ENCODE data around the gene CLEC4C.

Gene CLEC4C

GRCh38 chr12:7723926-7724325, 23.2 kb downstream of the CLEC4C start:
- DNase-seq (ENCODE audit: low read depth): no peak

GRCh38 chr12:7719946-7720730, 27.0 kb downstream of the CLEC4C start:
- DNase-seq (ENCODE audit: low read depth): no peak

- no peak for DNase-seq (ENCODE audit: low read depth)
Measured at GRCh38 chr12:7716381-7716780, 30.8 kb downstream of the CLEC4C start.

- DNase-seq (ENCODE audit: low read depth): no peak
Measured at GRCh38 chr12:7712841-7713442, 34.2 kb downstream of the CLEC4C start.

GRCh38 chr12:7711133-7711532, 36.0 kb downstream of the CLEC4C start, which contains the start of gene DPPA3:
Gene DPPA3, plus strand, starts transcription at chr12:7711433. Its CDS starts 138 bp downstream, at chr12:7711571.
- no peak for DNase-seq (ENCODE audit: low read depth)

GRCh38 chr12:7709969-7710675, 37.1 kb downstream of the CLEC4C start:
- no peak for DNase-seq (ENCODE audit: low read depth)

GRCh38 chr12:7705846-7706245, 41.3 kb downstream of the CLEC4C start:
- DNase-seq (ENCODE audit: low read depth): no peak

GRCh38 chr12:7695566-7696197, 51.5 kb downstream of the CLEC4C start, which contains the start of gene GDF3:
Gene GDF3, minus strand, starts transcription at chr12:7695775. Its CDS starts 47 bp downstream, at chr12:7695728.
- no peak for DNase-seq (ENCODE audit: low read depth)

- no peak for DNase-seq (ENCODE audit: low read depth)
Measured at GRCh38 chr12:7695237-7695560, 52.0 kb downstream of the CLEC4C start.

GRCh38 chr12:7694556-7695236, 52.5 kb downstream of the CLEC4C start:
- no peak for DNase-seq (ENCODE audit: low read depth)

- no peak for DNase-seq (ENCODE audit: low read depth)
Measured at GRCh38 chr12:7693793-7694192, 53.4 kb downstream of the CLEC4C start.

GRCh38 chr12:7681535-7681934, 65.6 kb downstream of the CLEC4C start:
- DNase-seq (ENCODE audit: low read depth): no peak

Data from stimulated activated CD4-positive, alpha-beta T cell treated with anti-CD3 and anti-CD28 coated beads, Interleukin-2, amount 100 ng/mL, for 4 hours (primary cell).